NB4 (cell line): ENCODE measurements around the gene UGT1A7.

Experiments used
- DNase-seq: peaks from one replicate; pipeline ENCODE4 v3.0.0; 2010; ENCODE audit warnings: low read depth
- H3K4me3 ChIP-seq: one replicate; pipeline ENCODE4 v1.5.1; 2011; ENCODE audit warnings: mild to moderate bottlenecking, low read depth, low read length, moderate library complexity
- CTCF ChIP-seq: IDR thresholded peaks from one replicate; pipeline ENCODE4 v1.5.1; 2012; ENCODE audit warnings: low read depth, low read length
- MAX ChIP-seq: IDR thresholded peaks from 2 replicates; pipeline ENCODE4 v1.6.1; 2011; ENCODE audit warnings: low read depth, low read length
- MYC ChIP-seq: IDR thresholded peaks from 2 replicates; pipeline ENCODE4 v1.6.1; 2011; ENCODE audit warnings: low read depth, low read length
- POLR2A ChIP-seq: IDR thresholded peaks from 2 replicates; pipeline ENCODE4 v1.6.1; 2011; ENCODE audit warnings: mild to moderate bottlenecking; ENCODE audit not compliant: insufficient read length; ENCODE audit errors: extremely low read depth

UGT1A7 gene

GRCh38 chr2:233803292-233803911 lies 121.7 kb downstream of the UGT1A7 start:
- no peak overlapping the region for H3K4me3 ChIP-seq
- no peak for DNase-seq
- TF ChIP-seq MYC (no peak), CTCF (no peak)

GRCh38 chr2:233803994-233804393 lies 122.3 kb downstream of the UGT1A7 start:
- H3K4me3 ChIP-seq: no peak overlapping the region
- TF ChIP-seq MAX: no peak
- no peak for TF ChIP-seq CTCF
- no peak for TF ChIP-seq POLR2A
- no peak for TF ChIP-seq MYC
- no peak for DNase-seq

- TF ChIP-seq MYC: no peak
- TF ChIP-seq MAX: no peak
- no peak for TF ChIP-seq CTCF
- no peak for TF ChIP-seq POLR2A
- DNase-seq: no peak
- H3K4me3 ChIP-seq: no peak overlapping the region
These were observed 125.6 kb downstream of the UGT1A7 start for GRCh38 chr2:233807215-233807865.

- no peak overlapping the region for H3K4me3 ChIP-seq
- no peak for TF ChIP-seq MYC
- no peak for TF ChIP-seq CTCF
- TF ChIP-seq MAX: no peak
- DNase-seq: no peak
These were observed 126.5 kb downstream of the UGT1A7 start for GRCh38 chr2:233807966-233808935.

- TF ChIP-seq POLR2A (no peak), MAX (no peak), CTCF (no peak), MYC (no peak)
- H3K4me3 ChIP-seq: no peak overlapping the region
- DNase-seq: no peak
These were observed 128.7 kb downstream of the UGT1A7 start for GRCh38 chr2:233810385-233810784.
